ENCODE data around the gene IRF9. TPM values are rescaled to one million over a fixed set of nuclear protein-coding genes. Genes with fewer than 3 reads are reported as not detected.

The IRF9 gene
- total and polyA plus RNA-seq, 2 of the 13 experiments (the other 11 are each of a cell fraction or from before 2014, with no cell fraction given), result 14.9 to 49.7 TPM

GRCh38 chr14:24146453-24146977, 14.6 kb upstream of the IRF9 start, which contains the start of gene PSME2 (continued):
- TF ChIP-seq DZIP1 (CRISPR knock-in tag; IDR thresholded peaks at IDR 0.05) (no peak), ZNF580 (CRISPR knock-in tag; IDR thresholded peaks at IDR 0.05; ENCODE audit: borderline replicate concordance, low read depth) (no peak), CENPBD1 (CRISPR knock-in tag; IDR thresholded peaks at IDR 0.05; ENCODE audit: borderline replicate concordance, low read depth) (no peak), ZNF567 (CRISPR knock-in tag; IDR thresholded peaks at IDR 0.05; ENCODE audit: borderline replicate concordance) (no peak), ZNF790 (CRISPR knock-in tag; IDR thresholded peaks at IDR 0.05; ENCODE audit: borderline replicate concordance) (no peak), KAT8 (CRISPR knock-in tag; IDR thresholded peaks at IDR 0.05) (no peak; the same call in 1 of the 2 replicates), ZFP82 (CRISPR knock-in tag; IDR thresholded peaks at IDR 0.05; ENCODE audit: borderline replicate concordance) (no peak), ZBTB4 (CRISPR knock-in tag; IDR thresholded peaks at IDR 0.05; ENCODE audit: borderline replicate concordance) (no peak), HIVEP1 (CRISPR knock-in tag; IDR thresholded peaks at IDR 0.05) (peak; percentile 87), SALL2 (CRISPR knock-in tag; IDR thresholded peaks at IDR 0.05) (no peak; the same call in 1 of the 2 replicates), ZNF781 (CRISPR knock-in tag; IDR thresholded peaks at IDR 0.05; ENCODE audit: borderline replicate concordance, not compliant biosample characterization) (peak; percentile 41), ZBTB42 (CRISPR knock-in tag; IDR thresholded peaks at IDR 0.05) (no peak; the same call in 1 of the 2 replicates), HOXA5 (CRISPR knock-in tag; IDR thresholded peaks at IDR 0.05) (peak; percentile 93), ZNF414 (CRISPR knock-in tag; IDR thresholded peaks at IDR 0.05) (no peak), ETS1 (CRISPR knock-in tag; IDR thresholded peaks at IDR 0.05) (no peak), ZSCAN21 (CRISPR knock-in tag; IDR thresholded peaks at IDR 0.05; ENCODE audit: borderline replicate concordance) (no peak; the same call in 1 of the 2 replicates), ZBTB43 (CRISPR knock-in tag; conservative IDR thresholded peaks at IDR 0.05) (peak; percentile 84)

Measured in HepG2 (cell line).